Vagina (tissue), 2 donors: Measurements from ENCODE around the gene MARVELD1. TPM values are rescaled to one million over a fixed set of nuclear protein-coding genes. Genes with fewer than 3 reads are reported as not detected.

Experiments
- DNase-seq, 2 donors: peaks; one replicate each; pipeline ENCODE4 v3.0.0-alpha.2; 2017; ENCODE audit errors: extremely low spot score in 2 of 2
- H3K27ac ChIP-seq: fragments of 200-600 bp; sonication (generic); one replicate; pipeline ENCODE4 v1.5.1; 2019
- H3K27me3 ChIP-seq: fragments of 200-600 bp; sonication (generic); one replicate; pipeline ENCODE4 v1.5.1; 2019
- H3K36me3 ChIP-seq, 2 donors: fragments of 200-600 bp; sonication (generic); one replicate each; pipeline ENCODE4 v1.5.1; 2017 to 2019
- H3K4me1 ChIP-seq: fragments of 200-600 bp; sonication (generic); one replicate; pipeline ENCODE4 v1.5.1; 2019
- H3K4me3 ChIP-seq, 2 donors: fragments of 200-600 bp; sonication (generic); 1 replicate in 1 of 2; 2 replicates in 1 of 2; pipeline ENCODE4 v1.5.1; 2016 to 2019
- H3K9me3 ChIP-seq: fragments of 200-600 bp; sonication (generic); one replicate; pipeline ENCODE4 v1.5.1; 2019
- POLR2A ChIP-seq, 2 donors: fragments of 450-650 bp; IDR thresholded peaks; one replicate each; pipeline ENCODE4 v1.6.1; 2017; ENCODE audit warnings: antibody characterized with exemption in 2 of 2, mild to moderate bottlenecking in 2 of 2, moderate library complexity in 2 of 2
- POLR2AphosphoS5 ChIP-seq, 2 donors: sonication (generic); formaldehyde crosslinking; IDR thresholded peaks; one replicate each; pipeline ENCODE4 v1.9.0; 2017; ENCODE audit warnings: antibody characterized with exemption in 2 of 2, mild to moderate bottlenecking in 2 of 2, low read depth in 1 of 2; ENCODE audit not compliant: insufficient read depth in 1 of 2
- intact Hi-C: fragments of 100-400 bp; cut with DNase I; formaldehyde crosslinking; loops from one replicate; pipeline ENCODE4 v1.15.1; 2023
- total RNA-seq: library from RNA; depleted of rRNA; stranded (reverse); fragments of >200 nt; gene quantifications from one replicate; pipeline ENCODE4 v1.2.3, GENCODE V29; 2016
- TF ChIP-seq, protein P1 (sequence below), 3 experiments: fragments of 450-650 bp in 2 of 3; fragments of 200-600 bp in 1 of 3; sonication (generic) in 1 of 3; IDR thresholded peaks; one replicate each; pipeline ENCODE4 v1.5.1; 2017 to 2019; ENCODE audit warnings: antibody characterized with exemption in 3 of 3, mild to moderate bottlenecking in 2 of 3, moderate library complexity in 2 of 3

MARVELD1 gene
- total RNA-seq, 1 donor from 2014 or later, result 24.1 TPM

- Histone ChIP-seq H3K4me3 (no peak overlapping the region), H3K27me3 (no peaks in the 10 kb centered on the region), H3K27ac (no peak overlapping the region), H3K9me3 (no peaks in the 10 kb centered on the region), H3K36me3 (peaks cover 3 to 52% of the 10 kb centered on the region in 2 donors), H3K4me1 (peaks cover 23% of the 10 kb centered on the region)
- DNase-seq, result no peak
- TF ChIP-seq, protein P1, sequence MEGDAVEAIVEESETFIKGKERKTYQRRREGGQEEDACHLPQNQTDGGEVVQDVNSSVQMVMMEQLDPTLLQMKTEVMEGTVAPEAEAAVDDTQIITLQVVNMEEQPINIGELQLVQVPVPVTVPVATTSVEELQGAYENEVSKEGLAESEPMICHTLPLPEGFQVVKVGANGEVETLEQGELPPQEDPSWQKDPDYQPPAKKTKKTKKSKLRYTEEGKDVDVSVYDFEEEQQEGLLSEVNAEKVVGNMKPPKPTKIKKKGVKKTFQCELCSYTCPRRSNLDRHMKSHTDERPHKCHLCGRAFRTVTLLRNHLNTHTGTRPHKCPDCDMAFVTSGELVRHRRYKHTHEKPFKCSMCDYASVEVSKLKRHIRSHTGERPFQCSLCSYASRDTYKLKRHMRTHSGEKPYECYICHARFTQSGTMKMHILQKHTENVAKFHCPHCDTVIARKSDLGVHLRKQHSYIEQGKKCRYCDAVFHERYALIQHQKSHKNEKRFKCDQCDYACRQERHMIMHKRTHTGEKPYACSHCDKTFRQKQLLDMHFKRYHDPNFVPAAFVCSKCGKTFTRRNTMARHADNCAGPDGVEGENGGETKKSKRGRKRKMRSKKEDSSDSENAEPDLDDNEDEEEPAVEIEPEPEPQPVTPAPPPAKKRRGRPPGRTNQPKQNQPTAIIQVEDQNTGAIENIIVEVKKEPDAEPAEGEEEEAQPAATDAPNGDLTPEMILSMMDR (IDR thresholded peaks at IDR 0.05), result no peak
- TF ChIP-seq POLR2A (IDR thresholded peaks at IDR 0.05) (no peak), POLR2AphosphoS5 (IDR thresholded peaks at IDR 0.05; ENCODE audit: insufficient read depth in 1 of 2, low read depth in 1 of 2) (no peak)
- intact Hi-C loops, result no loop called here
These were observed 29.8 kb downstream of the MARVELD1 start for GRCh38 chr10:97743169-97743943.

GRCh38 chr10:97744405-97745035 lies 31.0 kb downstream of the MARVELD1 start:
- Histone ChIP-seq H3K27ac (no peak overlapping the region), H3K9me3 (no peaks in the 10 kb centered on the region), H3K4me3 (no peak overlapping the region), H3K4me1 (peaks cover 11% of the 10 kb centered on the region), H3K36me3 (peaks cover 3 to 62% of the 10 kb centered on the region in 2 donors), H3K27me3 (no peaks in the 10 kb centered on the region)
- intact Hi-C loops, result no loop called here
- no peak for DNase-seq
- no peak for TF ChIP-seq POLR2AphosphoS5 (IDR thresholded peaks at IDR 0.05; ENCODE audit: insufficient read depth in 1 of 2, low read depth in 1 of 2)
- no peak for TF ChIP-seq POLR2A (IDR thresholded peaks at IDR 0.05)

- Histone ChIP-seq H3K27ac (no peak overlapping the region), H3K4me1 (peaks cover 6% of the 10 kb centered on the region), H3K36me3 (peaks cover 3 to 86% of the 10 kb centered on the region in 2 donors), H3K27me3 (no peaks in the 10 kb centered on the region), H3K9me3 (no peaks in the 10 kb centered on the region), H3K4me3 (no peak overlapping the region)
- no peak for DNase-seq
- TF ChIP-seq POLR2AphosphoS5 (IDR thresholded peaks at IDR 0.05; ENCODE audit: insufficient read depth in 1 of 2, low read depth in 1 of 2) (no peak), POLR2A (IDR thresholded peaks at IDR 0.05) (no peak)
- TF ChIP-seq, protein P1 (IDR thresholded peaks at IDR 0.05), result no peak
- intact Hi-C loops, result no loop called here
These were observed 34.0 kb downstream of the MARVELD1 start for GRCh38 chr10:97747573-97747972.

DNA sequence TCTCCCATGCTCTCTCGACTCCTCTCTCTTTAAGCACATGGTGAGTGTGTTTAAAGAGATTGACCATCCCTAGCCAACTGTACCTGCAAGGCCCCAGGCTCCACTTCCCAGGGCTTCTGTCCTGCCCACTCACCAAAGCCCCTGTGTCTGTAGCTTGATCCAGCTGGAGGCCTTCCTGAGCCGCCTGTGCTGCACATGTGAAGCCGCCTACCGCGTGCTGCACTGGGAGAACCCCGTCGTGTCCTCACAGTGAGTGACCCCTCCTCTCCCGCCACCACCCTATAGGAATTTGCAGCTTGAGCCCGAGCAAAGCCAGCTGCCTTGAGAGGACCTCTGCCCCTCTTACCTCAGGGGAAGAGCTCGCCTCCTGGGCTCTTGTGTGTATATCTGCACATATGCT lies 34.6 kb downstream of the MARVELD1 start:
- H3K27me3 ChIP-seq, result no peaks in the 10 kb centered on the region
- H3K9me3 ChIP-seq, result no peaks in the 10 kb centered on the region
- intact Hi-C loops, result no loop called here
- no peak overlapping the region for H3K27ac ChIP-seq
- H3K4me1 ChIP-seq, result peaks cover 2% of the 10 kb centered on the region
- no peak overlapping the region for H3K4me3 ChIP-seq
- DNase-seq, result no peak
- no peak for TF ChIP-seq POLR2A (IDR thresholded peaks at IDR 0.05)
- TF ChIP-seq POLR2AphosphoS5 (IDR thresholded peaks at IDR 0.05; ENCODE audit: insufficient read depth in 1 of 2, low read depth in 1 of 2), result no peak
- TF ChIP-seq, protein P1 (IDR thresholded peaks at IDR 0.05), result no peak
- peaks cover 3 to 91% of the 10 kb centered on the region in 2 donors for H3K36me3 ChIP-seq

DNA sequence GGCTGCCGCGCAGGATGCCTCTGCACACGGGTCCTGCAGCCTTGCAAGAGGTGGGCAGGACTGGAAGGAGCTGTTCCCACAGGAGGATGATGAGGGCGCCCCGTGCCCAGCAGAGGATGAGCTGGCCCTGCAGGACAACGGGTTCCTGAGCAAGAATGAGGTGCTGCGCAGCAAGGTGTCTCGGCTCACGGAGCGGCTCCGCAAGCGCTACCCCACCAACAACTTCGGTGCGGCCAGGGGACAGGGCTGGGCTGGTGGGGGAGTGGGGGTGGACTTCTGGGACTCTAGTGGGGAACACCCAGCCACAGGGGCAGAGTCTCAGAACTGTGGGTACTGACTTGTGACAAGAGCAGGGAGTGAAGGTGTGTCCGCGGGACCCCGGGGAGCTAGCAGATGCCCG lies 39.4 kb downstream of the MARVELD1 start:
- no peak overlapping the region for H3K27ac ChIP-seq
- TF ChIP-seq, protein P1 (IDR thresholded peaks at IDR 0.05), result no peak
- TF ChIP-seq POLR2A (IDR thresholded peaks at IDR 0.05), result no peak
- no peak for TF ChIP-seq POLR2AphosphoS5 (IDR thresholded peaks at IDR 0.05; ENCODE audit: insufficient read depth in 1 of 2, low read depth in 1 of 2)
- no peaks in the 10 kb centered on the region for H3K4me1 ChIP-seq
- DNase-seq, result no peak
- H3K27me3 ChIP-seq, result no peaks in the 10 kb centered on the region
- no peaks in the 10 kb centered on the region for H3K9me3 ChIP-seq
- intact Hi-C loops, result loop anchor here (10.0 kb wide), 1 partner anchor 692 kb away; the partner anchor contains the start of gene HPS1
- H3K4me3 ChIP-seq, result no peak overlapping the region
- H3K36me3 ChIP-seq, result peaks cover 3 to 97% of the 10 kb centered on the region in 2 donors
